Daoy (cell line): ENCODE measurements around the gene WNT5A. TPM values are rescaled to one million over a fixed set of nuclear protein-coding genes. Genes with fewer than 3 reads are reported as not detected.

Experiments
- DNase-seq: peaks from one replicate; pipeline ENCODE4 v3.0.0-alpha.2; 2015; ENCODE audit warnings: low read depth
- total RNA-seq: library from RNA; depleted of rRNA; stranded (reverse); fragments of >200 nt; shearing (Covaris generic); gene quantifications from 2 replicates; pipeline ENCODE4 v1.2.3, GENCODE V29; 2014

Gene WNT5A
- total RNA-seq, 1 experiment from 2014 or later, result 109 TPM

- no peak for DNase-seq
Measured at GRCh38 chr3:55452886-55453285, 34.2 kb downstream of the WNT5A start.

- DNase-seq, result no peak
Measured at GRCh38 chr3:55449527-55449926, 37.6 kb downstream of the WNT5A start.

GRCh38 chr3:55446850-55447249 is 40.3 kb downstream of the WNT5A start:
- DNase-seq, result no peak

- DNase-seq, result no peak
Measured at GRCh38 chr3:55445551-55445950, 41.6 kb downstream of the WNT5A start.

GRCh38 chr3:55443346-55443745 is 43.8 kb downstream of the WNT5A start:
- DNase-seq, result no peak

GRCh38 chr3:55442861-55443260 is 44.2 kb downstream of the WNT5A start:
- no peak for DNase-seq

GRCh38 chr3:55441499-55441898 is 45.6 kb downstream of the WNT5A start:
- DNase-seq, result no peak

GRCh38 chr3:55440104-55440708 is 46.9 kb downstream of the WNT5A start:
- no peak for DNase-seq

GRCh38 chr3:55439657-55440056 is 47.4 kb downstream of the WNT5A start:
- no peak for DNase-seq

GRCh38 chr3:55436644-55437043 is 50.5 kb downstream of the WNT5A start:
- DNase-seq, result no peak

GRCh38 chr3:55435491-55435890 is 51.6 kb downstream of the WNT5A start:
- DNase-seq, result no peak

- DNase-seq, result peak; percentile 38
Measured at GRCh38 chr3:55434789-55435188, 52.3 kb downstream of the WNT5A start.

- DNase-seq, result no peak
Measured at GRCh38 chr3:55431041-55431440, 56.1 kb downstream of the WNT5A start.

GRCh38 chr3:55427739-55428138 is 59.4 kb downstream of the WNT5A start:
- no peak for DNase-seq

- DNase-seq, result no peak
Measured at GRCh38 chr3:55426486-55426885, 60.6 kb downstream of the WNT5A start.

- no peak for DNase-seq
Measured at GRCh38 chr3:55423782-55424181, 63.3 kb downstream of the WNT5A start.

GRCh38 chr3:55417211-55417610 is 69.9 kb downstream of the WNT5A start:
- no peak for DNase-seq

GRCh38 chr3:55416331-55416821 is 70.7 kb downstream of the WNT5A start:
- peak; percentile 82 for DNase-seq
